ENCODE measurements around the gene IL1RAPL1.

GRCh38 chrX:29491659-29492058 lies 904.4 kb downstream of the IL1RAPL1 start:
- TF ChIP-seq CTCF (conservative IDR thresholded peaks at IDR 0.05; ENCODE audit: low read length) (no peak), EZH2phosphoT487 (IDR thresholded peaks at IDR 0.05; ENCODE audit: borderline replicate concordance) (no peak)
